Sigmoid colon (tissue), 7 donors: Measurements from ENCODE around the gene IFI44L. TPM values are rescaled to one million over a fixed set of nuclear protein-coding genes. Genes with fewer than 3 reads are reported as not detected.

Source experiments
- DNase-seq: peaks from one replicate; pipeline ENCODE4 v3.0.0-alpha.2; 2019
- H3K27ac ChIP-seq, 4 donors: fragments of 200-600 bp; sonication (generic); one replicate each; pipeline ENCODE4 v1.5.1; 2016 to 2019; ENCODE audit warnings: mild to moderate bottlenecking in 1 of 4
- H3K27me3 ChIP-seq, 3 donors: fragments of 200-600 bp; sonication (generic); one replicate each; pipeline ENCODE4 v1.5.1; 2019; ENCODE audit warnings: mild to moderate bottlenecking in 1 of 3
- H3K36me3 ChIP-seq, 4 donors: fragments of 200-600 bp; sonication (generic); one replicate each; pipeline ENCODE4 v1.5.1; 2016 to 2019
- H3K4me1 ChIP-seq, 4 donors: fragments of 200-600 bp; sonication (generic); one replicate each; pipeline ENCODE4 v1.5.1; 2017 to 2019
- H3K4me3 ChIP-seq, 4 donors: fragments of 200-600 bp; sonication (generic); one replicate each; pipeline ENCODE4 v1.5.1; 2017 to 2019; ENCODE audit warnings: mild to moderate bottlenecking in 2 of 4, moderate library complexity in 1 of 4
- H3K9me3 ChIP-seq, 4 donors: fragments of 200-600 bp in 3 of 4; sonication (generic) in 3 of 4; one replicate each; pipeline versions ENCODE4 v1.5.1 to v1.6.1; 2013 to 2019
- EP300 ChIP-seq, 4 donors: sonication (generic); formaldehyde crosslinking; IDR thresholded peaks; one replicate each; pipeline ENCODE4 v1.6.1; 2017; ENCODE audit warnings: antibody characterized with exemption in 4 of 4
- POLR2A ChIP-seq, 2 donors: fragments of 450-650 bp; IDR thresholded peaks; one replicate each; pipeline ENCODE4 v1.6.1; 2016; ENCODE audit warnings: antibody characterized with exemption in 2 of 2, mild to moderate bottlenecking in 2 of 2, moderate library complexity in 2 of 2
- POLR2AphosphoS5 ChIP-seq, 4 donors: sonication (generic); formaldehyde crosslinking; IDR thresholded peaks; one replicate each; pipeline ENCODE4 v1.6.1; 2017; ENCODE audit warnings: antibody characterized with exemption in 4 of 4
- WGBS, 2 donors: extraction: QIAGEN DNeasy Blood & Tissue Kit; methylation state at CpG; one replicate each; pipeline ENCODE4 v1.1.7; 2013; 5-methylcytosine and 5-hydroxymethylcytosine counted together
- intact Hi-C: fragments of 100-400 bp; cut with DNase I; formaldehyde crosslinking; loops from one replicate; pipeline ENCODE4 v1.15.1; 2023
- polyA plus RNA-seq, 3 donors: library from polyadenylated mRNA; stranded (reverse); fragments of 200-250 nt; gene quantifications; one replicate each; pipeline ENCODE4 v1.2.3, GENCODE V29; 2013
- total RNA-seq, 4 donors: library from RNA; depleted of rRNA; stranded (reverse); fragments of >200 nt; gene quantifications; one replicate each; pipeline ENCODE4 v1.1.0, GENCODE V29; 2016
- TF ChIP-seq, protein P1 (sequence below), 4 experiments: fragments of 450-650 bp in 3 of 4; fragments of 200-600 bp in 1 of 4; IDR thresholded peaks; one replicate each; pipeline ENCODE4 v1.5.1; 2016 to 2019; ENCODE audit warnings: antibody characterized with exemption in 4 of 4, mild to moderate bottlenecking in 3 of 4, moderate library complexity in 2 of 4
- donor health status: healthy with polysubstance abuse.
- donor health status: Bipolar disorder and iron deficiency.
- donor health status: healthy.

The IFI44L gene
- total RNA-seq (10 to 100 TPM in 2 of 4 donors, 1 to 10 TPM in 2; 3.0 to 18.2 (median 9.4) TPM), polyA plus RNA-seq (10 to 100 TPM in 1 of 3 donors, 1 to 10 TPM in 2; 1.6 to 18.4 (median 2.4) TPM)

DNA sequence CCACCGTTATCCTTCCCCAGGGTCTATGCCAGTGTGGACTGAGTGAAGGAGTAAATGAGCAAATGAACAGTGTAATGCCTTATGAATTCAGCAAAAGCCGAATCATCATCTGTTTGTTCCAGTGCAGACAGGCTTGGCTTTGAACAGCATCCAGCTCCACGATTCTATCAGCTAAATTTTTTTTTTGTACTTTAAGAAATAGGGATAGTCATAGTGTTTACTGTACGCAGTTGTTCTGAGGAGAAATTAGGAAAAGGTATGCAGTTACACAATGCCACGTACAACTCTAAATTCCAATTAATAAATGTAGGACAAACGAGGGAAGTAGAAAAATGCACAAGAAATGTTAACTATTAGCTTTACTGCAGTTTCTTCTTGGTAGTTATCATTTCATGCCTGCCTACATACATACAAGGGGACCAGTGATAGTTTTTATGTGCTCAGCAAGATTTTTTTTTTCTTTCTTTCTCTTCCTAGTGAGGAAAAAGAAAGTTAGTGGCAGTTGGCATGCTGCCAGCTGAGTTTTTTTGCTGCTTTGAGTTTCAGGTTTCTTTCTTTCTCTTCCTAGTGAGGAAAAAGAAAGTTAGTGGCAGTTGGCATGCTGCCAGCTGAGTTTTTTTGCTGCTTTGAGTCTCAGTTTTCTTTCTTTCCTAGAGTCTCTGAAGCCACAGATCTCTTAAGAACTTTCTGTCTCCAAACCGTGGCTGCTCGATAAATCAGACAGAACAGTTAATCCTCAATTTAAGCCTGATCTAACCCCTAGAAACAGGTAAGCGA is at the start of gene IFI44L:
Gene IFI44L (plus strand): TSS at position 646 of the 777 bp plus-strand sequence. CDS start 7,468 bp downstream, outside the sequence.
- peak within 1 kb of the TSS; percentile 67 to 74 (median 68) for H3K27ac ChIP-seq
- H3K36me3 ChIP-seq: no peaks in the 10 kb centered on the region
- H3K9me3 ChIP-seq: no peaks in the 10 kb centered on the region
- peaks cover 0 to 20% (median 18%) of the 10 kb centered on the region in 4 donors for H3K4me1 ChIP-seq
- peak within 1 kb of the TSS; percentile 3 to 39 (median 34) for H3K4me3 ChIP-seq
- 20% methylated on average over 9 of the region's 9 CpGs for WGBS, 2 donors
- no peak for DNase-seq
- intact Hi-C loops: no loop called here
- H3K27me3 ChIP-seq: no peaks in the 10 kb centered on the region
- peak in 2 of 4 donors; percentile 48 to 55 for TF ChIP-seq POLR2AphosphoS5 (IDR thresholded peaks at IDR 0.05)
- TF ChIP-seq, protein P1, sequence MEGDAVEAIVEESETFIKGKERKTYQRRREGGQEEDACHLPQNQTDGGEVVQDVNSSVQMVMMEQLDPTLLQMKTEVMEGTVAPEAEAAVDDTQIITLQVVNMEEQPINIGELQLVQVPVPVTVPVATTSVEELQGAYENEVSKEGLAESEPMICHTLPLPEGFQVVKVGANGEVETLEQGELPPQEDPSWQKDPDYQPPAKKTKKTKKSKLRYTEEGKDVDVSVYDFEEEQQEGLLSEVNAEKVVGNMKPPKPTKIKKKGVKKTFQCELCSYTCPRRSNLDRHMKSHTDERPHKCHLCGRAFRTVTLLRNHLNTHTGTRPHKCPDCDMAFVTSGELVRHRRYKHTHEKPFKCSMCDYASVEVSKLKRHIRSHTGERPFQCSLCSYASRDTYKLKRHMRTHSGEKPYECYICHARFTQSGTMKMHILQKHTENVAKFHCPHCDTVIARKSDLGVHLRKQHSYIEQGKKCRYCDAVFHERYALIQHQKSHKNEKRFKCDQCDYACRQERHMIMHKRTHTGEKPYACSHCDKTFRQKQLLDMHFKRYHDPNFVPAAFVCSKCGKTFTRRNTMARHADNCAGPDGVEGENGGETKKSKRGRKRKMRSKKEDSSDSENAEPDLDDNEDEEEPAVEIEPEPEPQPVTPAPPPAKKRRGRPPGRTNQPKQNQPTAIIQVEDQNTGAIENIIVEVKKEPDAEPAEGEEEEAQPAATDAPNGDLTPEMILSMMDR (IDR thresholded peaks at IDR 0.05): no peak

DNA sequence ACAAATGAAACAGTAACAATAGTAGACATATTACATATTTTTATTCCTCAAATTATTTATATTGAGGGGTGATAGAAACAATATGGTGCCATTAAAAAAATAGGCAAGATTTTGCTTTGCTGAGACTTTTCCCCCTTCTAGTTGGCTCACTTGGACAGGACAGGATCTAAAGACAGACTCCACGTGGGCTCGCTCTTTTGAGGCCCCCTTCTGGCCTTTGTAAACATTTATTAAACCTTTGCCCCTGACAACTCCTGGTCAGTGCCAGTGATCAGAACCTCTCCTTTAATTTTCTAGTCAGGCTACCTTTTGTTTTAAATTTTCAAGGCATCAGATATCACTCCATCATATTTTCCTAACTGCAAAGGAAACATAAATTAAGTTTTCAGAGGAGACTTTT is 49.7 kb upstream of the IFI44L start:
- H3K27ac ChIP-seq: no peak overlapping the region
- intact Hi-C loops: no loop called here
- no peaks in the 10 kb centered on the region for H3K27me3 ChIP-seq
- no peaks in the 10 kb centered on the region for H3K9me3 ChIP-seq
- H3K36me3 ChIP-seq: no peaks in the 10 kb centered on the region
- H3K4me3 ChIP-seq: no peak overlapping the region
- no peaks in the 10 kb centered on the region for H3K4me1 ChIP-seq
- WGBS, 2 donors: 22 to 47% methylated on average over 2 of the region's 2 CpGs
- DNase-seq: no peak
- TF ChIP-seq, protein P1 (IDR thresholded peaks at IDR 0.05): no peak
- TF ChIP-seq POLR2AphosphoS5 (IDR thresholded peaks at IDR 0.05): no peak
- no peak for TF ChIP-seq EP300 (IDR thresholded peaks at IDR 0.05)
- TF ChIP-seq POLR2A (IDR thresholded peaks at IDR 0.05): no peak

DNA sequence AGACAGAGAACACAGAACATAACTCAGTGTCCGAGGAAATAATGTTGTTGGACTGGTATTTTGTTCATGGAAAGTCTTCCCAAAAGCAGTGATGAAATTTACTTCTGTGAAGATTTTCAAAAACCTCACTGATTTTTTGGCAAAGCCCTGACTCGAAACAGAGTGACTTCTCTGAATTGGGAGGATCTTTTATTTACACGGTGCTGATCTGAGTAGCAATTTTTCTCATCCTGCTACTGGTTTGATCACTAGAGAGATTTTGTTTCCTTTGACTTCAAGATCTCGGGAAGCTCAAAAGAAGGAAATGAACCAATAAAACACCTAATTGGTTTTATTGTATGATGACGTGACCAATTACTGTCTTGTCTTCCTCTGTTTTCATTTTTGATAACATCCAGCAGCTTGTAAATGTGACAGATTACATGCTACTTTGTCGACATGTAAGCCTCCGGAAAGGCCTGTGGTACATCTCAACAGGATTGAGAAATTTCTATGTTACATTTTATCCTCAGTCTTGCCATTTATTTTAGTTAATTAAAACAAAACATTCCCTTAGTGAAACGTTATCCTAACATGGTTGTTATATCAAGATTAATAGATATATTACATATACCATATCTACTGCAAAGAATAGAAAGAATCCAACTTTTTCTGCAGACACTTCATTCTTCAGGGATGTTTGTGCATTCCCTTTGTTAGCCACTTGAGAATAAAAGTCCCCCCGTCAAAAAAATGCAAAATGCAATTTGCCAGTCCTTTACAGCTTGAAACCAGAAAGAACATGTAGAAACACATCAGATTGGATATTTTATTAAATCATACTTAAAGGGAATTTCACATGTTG is 42.8 kb upstream of the IFI44L start:
- WGBS, 2 donors: 55 to 63% methylated on average over 9 of the region's 9 CpGs

DNA sequence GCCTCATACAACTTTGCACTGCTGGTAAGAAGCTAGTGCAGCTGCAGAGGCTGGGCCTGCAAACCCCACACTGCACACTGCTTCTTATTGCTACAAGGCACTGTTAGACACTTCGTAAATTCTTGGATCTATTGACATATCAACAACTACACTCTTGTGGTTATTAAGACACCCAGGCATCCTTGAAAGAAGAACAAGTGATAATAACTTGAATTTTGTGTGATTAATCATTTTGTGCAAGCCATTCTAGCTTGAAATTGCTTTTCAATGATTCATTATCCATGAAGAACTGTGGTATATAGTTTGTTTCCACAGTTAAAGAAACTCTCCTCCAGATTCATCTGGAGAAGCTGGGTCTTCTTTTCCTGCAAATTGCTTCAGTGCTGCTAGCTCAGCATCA is 33.7 kb upstream of the IFI44L start:
- DNase-seq: no peak
- no peaks in the 10 kb centered on the region for H3K9me3 ChIP-seq
- WGBS, 2 donors: 61 to 68% methylated on average over 1 of the region's 1 CpG
- no peak for TF ChIP-seq POLR2AphosphoS5 (IDR thresholded peaks at IDR 0.05)
- TF ChIP-seq, protein P1 (IDR thresholded peaks at IDR 0.05): no peak
- no peak for TF ChIP-seq EP300 (IDR thresholded peaks at IDR 0.05)
- TF ChIP-seq POLR2A (IDR thresholded peaks at IDR 0.05): no peak
- no peak overlapping the region for H3K4me3 ChIP-seq
- H3K27ac ChIP-seq: no peak overlapping the region
- no peaks in the 10 kb centered on the region for H3K36me3 ChIP-seq
- no peaks in the 10 kb centered on the region for H3K27me3 ChIP-seq
- no peaks in the 10 kb centered on the region for H3K4me1 ChIP-seq
- intact Hi-C loops: no loop called here

More for the DNA sequence above, 42.8 kb upstream of the IFI44L start:
- Histone ChIP-seq H3K4me3 (no peak overlapping the region), H3K4me1 (no peaks in the 10 kb centered on the region), H3K27me3 (no peaks in the 10 kb centered on the region), H3K36me3 (no peaks in the 10 kb centered on the region), H3K27ac (no peak overlapping the region), H3K9me3 (no peaks in the 10 kb centered on the region)
- intact Hi-C loops: no loop called here
- TF ChIP-seq POLR2AphosphoS5 (IDR thresholded peaks at IDR 0.05) (peak in 1 of 4 donors; percentile 54), EP300 (IDR thresholded peaks at IDR 0.05) (no peak), POLR2A (IDR thresholded peaks at IDR 0.05) (no peak)
- TF ChIP-seq, protein P1 (IDR thresholded peaks at IDR 0.05): no peak
- no peak for DNase-seq
